GM19035 (cell line): Measurements from ENCODE around the gene MACROH2A1.

Experiments used
- ATAC-seq: cut with Tn5 transposase; IDR thresholded peaks from one replicate; pipeline ENCODE4 v1.9.1; 2021; ENCODE audit not compliant: unreplicated experiment

MACROH2A1 gene

GRCh38 chr5:135398855-135399793 lies at the start of gene MACROH2A1:
Gene MACROH2A1 (minus strand): TSS chr5:135399231. CDS start chr5:135389093, 10,138 bp downstream.
- ATAC-seq: peak; percentile 88

- no peak for ATAC-seq
Observed at GRCh38 chr5:135448071-135448739, 49.2 kb upstream of the MACROH2A1 start.

GRCh38 chr5:135447298-135447929 lies 48.4 kb upstream of the MACROH2A1 start, which contains the start of gene DCANP1:
Gene DCANP1 (minus strand): TSS chr5:135447348. CDS start chr5:135447108, 240 bp downstream.
- ATAC-seq: no peak

- ATAC-seq: no peak
Observed at GRCh38 chr5:135446615-135447014, 47.6 kb upstream of the MACROH2A1 start.

- ATAC-seq: no peak
Observed at GRCh38 chr5:135446206-135446605, 47.2 kb upstream of the MACROH2A1 start.

GRCh38 chr5:135445306-135445985 lies 46.4 kb upstream of the MACROH2A1 start:
- ATAC-seq: no peak

- ATAC-seq: no peak
Observed at GRCh38 chr5:135444881-135445280, 45.9 kb upstream of the MACROH2A1 start.

- ATAC-seq: no peak
Observed at GRCh38 chr5:135444360-135444759, 45.3 kb upstream of the MACROH2A1 start.

- no peak for ATAC-seq
Observed at GRCh38 chr5:135443161-135443960, 44.3 kb upstream of the MACROH2A1 start.

GRCh38 chr5:135442431-135443160 lies 43.6 kb upstream of the MACROH2A1 start:
- no peak for ATAC-seq

GRCh38 chr5:135441919-135442318 lies 42.9 kb upstream of the MACROH2A1 start:
- no peak for ATAC-seq

- no peak for ATAC-seq
Observed at GRCh38 chr5:135441350-135441831, 42.4 kb upstream of the MACROH2A1 start.

GRCh38 chr5:135440916-135441315 lies 41.9 kb upstream of the MACROH2A1 start:
- ATAC-seq: no peak

- no peak for ATAC-seq
Observed at GRCh38 chr5:135439231-135440205, 40.5 kb upstream of the MACROH2A1 start.

- no peak for ATAC-seq
Observed at GRCh38 chr5:135438636-135439221, 39.7 kb upstream of the MACROH2A1 start.

GRCh38 chr5:135437796-135438560 lies 38.9 kb upstream of the MACROH2A1 start:
- no peak for ATAC-seq

GRCh38 chr5:135437422-135437795 lies 38.4 kb upstream of the MACROH2A1 start:
- ATAC-seq: no peak
